ENCODE measurements around the gene HECTD1. TPM values are rescaled to one million over a fixed set of nuclear protein-coding genes. Genes with fewer than 3 reads are reported as not detected.

HECTD1 gene
- total and polyA plus RNA-seq, 3 donors from 2014 or later: 124 to 235 (median 232) TPM

DNA sequence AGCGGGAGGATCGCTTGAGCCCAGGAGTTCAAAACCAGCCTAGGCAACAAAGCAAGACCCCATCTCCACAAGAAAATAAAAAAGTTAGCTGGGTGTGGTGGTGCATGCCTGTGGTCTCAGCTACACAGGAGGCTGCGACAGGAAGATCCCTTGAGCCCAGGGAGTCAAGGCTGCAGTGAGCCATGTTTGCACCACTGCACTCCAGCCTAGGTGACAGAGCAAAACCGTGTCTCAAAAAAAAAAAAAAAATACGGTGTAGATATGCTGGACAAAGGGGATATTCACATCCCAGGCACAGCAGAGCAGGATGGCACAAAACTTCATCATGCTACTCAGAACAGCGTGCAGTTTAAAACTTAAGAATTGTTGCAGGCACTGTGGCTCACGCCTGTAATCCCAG is 156.6 kb downstream of the HECTD1 start:
- H3K4me1 ChIP-seq: no peaks in the 10 kb centered on the region
- TF ChIP-seq POLR2A (IDR thresholded peaks at IDR 0.05): no peak
- TF ChIP-seq, protein P1, sequence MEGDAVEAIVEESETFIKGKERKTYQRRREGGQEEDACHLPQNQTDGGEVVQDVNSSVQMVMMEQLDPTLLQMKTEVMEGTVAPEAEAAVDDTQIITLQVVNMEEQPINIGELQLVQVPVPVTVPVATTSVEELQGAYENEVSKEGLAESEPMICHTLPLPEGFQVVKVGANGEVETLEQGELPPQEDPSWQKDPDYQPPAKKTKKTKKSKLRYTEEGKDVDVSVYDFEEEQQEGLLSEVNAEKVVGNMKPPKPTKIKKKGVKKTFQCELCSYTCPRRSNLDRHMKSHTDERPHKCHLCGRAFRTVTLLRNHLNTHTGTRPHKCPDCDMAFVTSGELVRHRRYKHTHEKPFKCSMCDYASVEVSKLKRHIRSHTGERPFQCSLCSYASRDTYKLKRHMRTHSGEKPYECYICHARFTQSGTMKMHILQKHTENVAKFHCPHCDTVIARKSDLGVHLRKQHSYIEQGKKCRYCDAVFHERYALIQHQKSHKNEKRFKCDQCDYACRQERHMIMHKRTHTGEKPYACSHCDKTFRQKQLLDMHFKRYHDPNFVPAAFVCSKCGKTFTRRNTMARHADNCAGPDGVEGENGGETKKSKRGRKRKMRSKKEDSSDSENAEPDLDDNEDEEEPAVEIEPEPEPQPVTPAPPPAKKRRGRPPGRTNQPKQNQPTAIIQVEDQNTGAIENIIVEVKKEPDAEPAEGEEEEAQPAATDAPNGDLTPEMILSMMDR (IDR thresholded peaks at IDR 0.05): no peak
- no peaks in the 10 kb centered on the region for H3K9me3 ChIP-seq
- intact Hi-C loops (cut with DNase I; ENCODE audit: low total_unique reads): no loop called here
- no peaks in the 10 kb centered on the region for H3K27me3 ChIP-seq
- H3K27ac ChIP-seq: no peak overlapping the region
- no peak for DNase-seq
- no peaks in the 10 kb centered on the region for H3K36me3 ChIP-seq (ENCODE audit: low read depth, missing control alignments)
- no peak overlapping the region for H3K4me3 ChIP-seq
- 82 to 87% methylated on average over 7 of the region's 7 CpGs for WGBS, 2 donors

Small RNAs within 50 kb of the gene (small RNA-seq; reads per million reads assigned to genes)
- gene RF00019 (0 reads per million in 2 donors), gene RNU6-541P (0 reads per million in 2 donors)

Other genes with a start within 250 kb of the HECTD1 start
- gene AP4S1, start 182.1 kb downstream of the HECTD1 start, total RNA-seq: 10 to 100 TPM; 18.9 to 21.5 TPM
- 41.8 TPM for gene AP4S1, start 182.1 kb downstream of the HECTD1 start, polyA plus RNA-seq (ENCODE audit: insufficient read depth, low read depth, low replicate concordance)
- 10 to 100 TPM; 60.1 to 65.2 TPM for gene STRN3, start 181.4 kb downstream of the HECTD1 start, total RNA-seq
- gene STRN3, start 181.4 kb downstream of the HECTD1 start, polyA plus RNA-seq (ENCODE audit: insufficient read depth, low read depth, low replicate concordance): 35.1 TPM
- gene HEATR5A, start 212.8 kb upstream of the HECTD1 start, total RNA-seq: 10 to 100 TPM; 33.0 to 39.8 TPM
- 19.6 TPM for gene HEATR5A, start 212.8 kb upstream of the HECTD1 start, polyA plus RNA-seq (ENCODE audit: insufficient read depth, low read depth, low replicate concordance)
- gene DTD2, start 249.7 kb upstream of the HECTD1 start, total RNA-seq: 10 to 100 TPM; 56.7 to 64.9 TPM
- gene DTD2, start 249.7 kb upstream of the HECTD1 start, polyA plus RNA-seq (ENCODE audit: insufficient read depth, low read depth, low replicate concordance): 16.5 TPM

Measured in testis (tissue), 3 donors.